MM.1S (cell line): Measurements from ENCODE around the gene LARGE1.

Experiments used
- CTCF ChIP-seq: fragments of 300-600 bp; sonication (generic); IDR thresholded peaks from 2 replicates; pipeline ENCODE4 v1.5.1; 2016; ENCODE audit warnings: antibody characterized with exemption, low read length, mixed read lengths
- EZH2 ChIP-seq: fragments of 300-600 bp; sonication (generic); optimal IDR thresholded peaks from 2 replicates; pipeline ENCODE3; 2017; ENCODE audit warnings: low read depth, mild to moderate bottlenecking, antibody characterized with exemption, low read length, mixed read lengths
- EZH2phosphoT487 ChIP-seq: fragments of 300-600 bp; sonication (generic); IDR thresholded peaks from 2 replicates; pipeline ENCODE4 v1.6.1; 2018; ENCODE audit warnings: antibody characterized with exemption, low read length

DNA sequence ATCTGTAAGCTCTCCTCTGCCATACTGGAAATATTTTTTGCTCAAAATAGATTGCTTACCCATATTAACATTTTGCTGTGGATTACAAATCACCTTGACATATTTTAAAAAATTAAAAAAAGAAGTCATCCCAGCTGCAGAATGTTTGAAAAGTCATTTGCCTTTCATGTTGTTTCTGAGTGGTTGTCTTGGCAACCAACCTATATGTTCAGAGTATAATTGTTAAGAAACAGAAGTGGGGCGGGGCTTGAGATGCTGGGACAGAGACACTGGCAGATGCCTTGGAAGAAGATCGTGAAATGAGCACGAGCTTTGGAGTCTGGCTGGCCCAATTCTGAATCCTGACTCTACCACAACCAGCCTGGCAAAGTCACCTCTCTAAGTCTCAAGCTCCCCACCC, 348.2 kb downstream of the LARGE1 start:
- TF ChIP-seq CTCF, result no peak
- TF ChIP-seq EZH2phosphoT487, result no peak
- TF ChIP-seq EZH2, result no peak
